GM23338 (cell line): ENCODE results near the gene DNMT1. TPM values are rescaled to one million over a fixed set of nuclear protein-coding genes. Genes with fewer than 3 reads are reported as not detected.

Experiments
- ATAC-seq: fragments of 200-7000 bp; cut with Tn5 transposase; 3 replicates; pipeline ENCODE4 v1.9.1; 2020
- DNase-seq: peaks from one replicate; pipeline ENCODE4 v3.0.0-alpha.2; 2015; ENCODE audit warnings: low spot score
- H2AFZ ChIP-seq: fragments of 200-600 bp; sonication (generic); 2 replicates; pipeline ENCODE4 v1.8.0; 2016; ENCODE audit warnings: antibody characterized with exemption, mild to moderate bottlenecking, moderate library complexity
- H3F3A ChIP-seq: fragments of 200-600 bp; sonication (generic); replicated peaks from 2 replicates; pipeline ENCODE4 v1.8.0; 2017; ENCODE audit warnings: antibody characterized with exemption, mixed run types, low read depth
- H3K27ac ChIP-seq: fragments of 200-600 bp; sonication (generic); 2 replicates; pipeline ENCODE4 v1.6.1; 2016; ENCODE audit warnings: low read depth
- H3K27me3 ChIP-seq: fragments of 200-600 bp; sonication (generic); 2 replicates; pipeline ENCODE4 v1.8.0; 2016; ENCODE audit warnings: mild to moderate bottlenecking, mixed run types, moderate library complexity; ENCODE audit not compliant: insufficient read depth
- H3K36me3 ChIP-seq: fragments of 200-600 bp; sonication (generic); 2 replicates; pipeline ENCODE4 v1.8.0; 2016; ENCODE audit warnings: mild to moderate bottlenecking; ENCODE audit not compliant: insufficient read depth
- H3K4me1 ChIP-seq: fragments of 200-600 bp; sonication (generic); 2 replicates; pipeline ENCODE4 v1.8.0; 2016; ENCODE audit warnings: mild to moderate bottlenecking, moderate library complexity; ENCODE audit not compliant: insufficient read depth
- H3K4me2 ChIP-seq: fragments of 200-600 bp; sonication (generic); 2 replicates; pipeline ENCODE4 v1.7.1; 2017; ENCODE audit warnings: mixed run types
- H3K4me3 ChIP-seq: fragments of 200-600 bp; sonication (generic); 2 replicates; pipeline ENCODE4 v1.6.1; 2016; ENCODE audit warnings: mixed run types
- H3K79me2 ChIP-seq: fragments of 200-600 bp; sonication (generic); replicated peaks from 2 replicates; pipeline ENCODE4 v1.8.0; 2017; ENCODE audit warnings: mild to moderate bottlenecking; ENCODE audit not compliant: insufficient read depth
- H3K9me2 ChIP-seq: fragments of 200-600 bp; sonication (generic); 2 replicates; pipeline ENCODE4 v1.8.0; 2017; ENCODE audit not compliant: insufficient read depth
- H4K20me1 ChIP-seq: fragments of 200-600 bp; sonication (generic); replicated peaks from 2 replicates; pipeline ENCODE4 v1.8.0; 2017; ENCODE audit warnings: mild to moderate bottlenecking; ENCODE audit not compliant: insufficient read depth
- H3K27ac Mint-ChIP-seq: 2 replicates; pipeline ENCODE4 v1.8.0; 2020; ENCODE audit warnings: inconsistent platforms, mild to moderate bottlenecking, moderate library complexity, mixed read lengths
- H3K27me3 Mint-ChIP-seq: 3 replicates; pipeline ENCODE4 v1.8.0; 2022; ENCODE audit warnings: low read depth, mild to moderate bottlenecking, moderate library complexity, mixed read lengths, inconsistent platforms; ENCODE audit not compliant: insufficient read depth, poor library complexity
- H3K36me3 Mint-ChIP-seq: 3 replicates; pipeline ENCODE4 v1.8.0; 2021; ENCODE audit warnings: low read depth, mild to moderate bottlenecking, inconsistent platforms, moderate library complexity, mixed read lengths
- H3K4me1 Mint-ChIP-seq: 3 replicates; pipeline ENCODE4 v1.8.0; 2020; ENCODE audit warnings: mild to moderate bottlenecking, inconsistent platforms, mixed read lengths
- H3K4me3 Mint-ChIP-seq: 3 replicates; pipeline ENCODE4 v1.8.0; 2021; ENCODE audit warnings: moderate library complexity, mild to moderate bottlenecking, inconsistent platforms, mixed read lengths
- H3K9me3 Mint-ChIP-seq: 3 replicates; pipeline ENCODE4 v1.8.0; 2020; ENCODE audit warnings: moderate library complexity, mild to moderate bottlenecking, inconsistent platforms, mixed read lengths
- CREB1 ChIP-seq: fragments of 250-450 bp; sonication (Bioruptor Pico); IDR thresholded peaks from 2 replicates; pipeline ENCODE4 v1.5.0; 2020; ENCODE audit warnings: low read depth, mild to moderate bottlenecking, moderate library complexity
- EZH2 ChIP-seq: fragments of 200-600 bp; sonication (generic); IDR thresholded peaks from one replicate; pipeline ENCODE4 v1.8.0; 2017; ENCODE audit warnings: antibody characterized with exemption, mild to moderate bottlenecking, low read depth; ENCODE audit not compliant: unreplicated experiment
- EZH2phosphoT487 ChIP-seq: fragments of 200-600 bp; sonication (generic); IDR thresholded peaks from one replicate; pipeline ENCODE4 v1.8.1; 2018; ENCODE audit warnings: antibody characterized with exemption; ENCODE audit not compliant: unreplicated experiment
- JUNB ChIP-seq: IDR thresholded peaks from one replicate; pipeline ENCODE4 v1.6.1; 2016; ENCODE audit warnings: antibody characterized with exemption; ENCODE audit not compliant: unreplicated experiment
- NANOG ChIP-seq: IDR thresholded peaks from 2 replicates; pipeline ENCODE4 v1.6.1; 2016; ENCODE audit warnings: antibody characterized with exemption, borderline replicate concordance
- POLR2AphosphoS5 ChIP-seq: IDR thresholded peaks from 2 replicates; pipeline ENCODE4 v1.6.1; 2016; ENCODE audit warnings: antibody characterized with exemption, low read depth
- STAT1 ChIP-seq: IDR thresholded peaks from one replicate; pipeline ENCODE4 v1.6.1; 2016; ENCODE audit warnings: antibody characterized with exemption; ENCODE audit not compliant: unreplicated experiment
- ZNF114 ChIP-seq: fragments of 250-450 bp; sonication (Bioruptor Pico); IDR thresholded peaks from 2 replicates; pipeline ENCODE4 v1.5.0; 2020; ENCODE audit warnings: mild to moderate bottlenecking, moderate library complexity
- ZNF331 ChIP-seq: fragments of 250-450 bp; sonication (Bioruptor Pico); IDR thresholded peaks from 2 replicates; pipeline ENCODE4 v1.5.0; 2020; ENCODE audit warnings: low read depth, mild to moderate bottlenecking, moderate library complexity
- polyA plus RNA-seq: library from polyadenylated mRNA; unstranded; fragments of >200 nt; fragmentation: Nextera tagmentation; extraction: Ambion mirVana; gene quantifications from 2 replicates; pipeline ENCODE4 v1.2.1, GENCODE V29; 2016
- total RNA-seq: library from RNA; depleted of rRNA; stranded (reverse); fragments of >200 nt; shearing (Covaris generic); gene quantifications from 2 replicates; pipeline ENCODE4 v1.2.3, GENCODE V29; 2014
- TF ChIP-seq, protein P1 (sequence below): fragments of 250-450 bp; sonication (Bioruptor Pico); IDR thresholded peaks from 2 replicates; pipeline ENCODE4 v1.5.0; 2020; ENCODE audit warnings: mild to moderate bottlenecking, moderate library complexity
- TF ChIP-seq, protein P2 (sequence below): IDR thresholded peaks from one replicate; pipeline ENCODE4 v1.6.1; 2018; ENCODE audit warnings: antibody characterized with exemption; ENCODE audit not compliant: unreplicated experiment
- TF ChIP-seq, protein P3 (sequence below), 2 experiments: fragments of 200-600 bp in 1 of 2; sonication (generic) in 1 of 2; conservative IDR thresholded peaks; 2 replicates each; pipeline versions ENCODE4 v1.5.1 to v1.6.1; 2016 to 2017; ENCODE audit warnings: antibody characterized with exemption in 2 of 2, low read depth in 2 of 2, mild to moderate bottlenecking in 2 of 2, moderate library complexity in 1 of 2

Gene DNMT1
- total and polyA plus RNA-seq, 2 experiments from 2014 or later, result 238 to 589 TPM

DNA sequence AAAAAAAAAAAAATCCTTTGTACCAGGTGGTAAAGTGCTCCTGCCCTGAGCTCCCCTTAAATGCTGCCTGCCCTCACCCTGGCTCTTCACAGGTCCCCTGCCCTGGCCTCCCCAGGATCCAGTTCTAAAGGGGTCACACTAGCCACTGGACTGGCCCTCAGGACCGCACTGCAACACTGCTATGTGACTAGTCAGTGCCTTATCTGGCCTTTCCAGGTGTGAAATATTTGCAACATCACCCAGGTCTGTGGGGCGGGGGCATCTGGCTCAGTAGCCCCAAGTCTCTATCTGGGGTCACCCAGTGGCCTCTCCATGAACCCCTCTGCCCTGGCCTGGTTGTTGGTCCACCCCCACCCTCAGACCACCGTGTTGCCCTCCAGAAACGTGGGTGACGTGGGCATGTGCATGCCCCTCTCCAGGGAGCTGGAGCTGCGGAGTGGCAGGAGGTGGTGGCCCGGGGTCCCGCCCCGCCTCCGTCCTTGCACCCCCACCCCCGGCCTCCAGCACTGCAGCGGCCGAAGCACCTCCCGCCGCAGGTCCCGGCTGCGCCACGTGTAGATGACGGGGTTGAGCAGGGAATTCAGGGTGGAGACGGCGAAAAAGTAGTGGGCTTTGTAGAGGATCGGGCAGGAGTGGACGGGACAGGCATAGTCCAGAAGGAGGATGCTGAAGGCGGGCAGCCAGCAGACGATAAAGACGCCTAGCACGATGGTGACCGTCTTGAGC lies 28.9 kb upstream of the DNMT1 start:
- H3K27ac ChIP-seq, result no peak overlapping the region
- H3K79me2 ChIP-seq, result no peaks in the 10 kb centered on the region; the same call in 1 of the 2 replicates
- ATAC-seq (no peak), DNase-seq (no peak)
- TF ChIP-seq, protein P1, sequence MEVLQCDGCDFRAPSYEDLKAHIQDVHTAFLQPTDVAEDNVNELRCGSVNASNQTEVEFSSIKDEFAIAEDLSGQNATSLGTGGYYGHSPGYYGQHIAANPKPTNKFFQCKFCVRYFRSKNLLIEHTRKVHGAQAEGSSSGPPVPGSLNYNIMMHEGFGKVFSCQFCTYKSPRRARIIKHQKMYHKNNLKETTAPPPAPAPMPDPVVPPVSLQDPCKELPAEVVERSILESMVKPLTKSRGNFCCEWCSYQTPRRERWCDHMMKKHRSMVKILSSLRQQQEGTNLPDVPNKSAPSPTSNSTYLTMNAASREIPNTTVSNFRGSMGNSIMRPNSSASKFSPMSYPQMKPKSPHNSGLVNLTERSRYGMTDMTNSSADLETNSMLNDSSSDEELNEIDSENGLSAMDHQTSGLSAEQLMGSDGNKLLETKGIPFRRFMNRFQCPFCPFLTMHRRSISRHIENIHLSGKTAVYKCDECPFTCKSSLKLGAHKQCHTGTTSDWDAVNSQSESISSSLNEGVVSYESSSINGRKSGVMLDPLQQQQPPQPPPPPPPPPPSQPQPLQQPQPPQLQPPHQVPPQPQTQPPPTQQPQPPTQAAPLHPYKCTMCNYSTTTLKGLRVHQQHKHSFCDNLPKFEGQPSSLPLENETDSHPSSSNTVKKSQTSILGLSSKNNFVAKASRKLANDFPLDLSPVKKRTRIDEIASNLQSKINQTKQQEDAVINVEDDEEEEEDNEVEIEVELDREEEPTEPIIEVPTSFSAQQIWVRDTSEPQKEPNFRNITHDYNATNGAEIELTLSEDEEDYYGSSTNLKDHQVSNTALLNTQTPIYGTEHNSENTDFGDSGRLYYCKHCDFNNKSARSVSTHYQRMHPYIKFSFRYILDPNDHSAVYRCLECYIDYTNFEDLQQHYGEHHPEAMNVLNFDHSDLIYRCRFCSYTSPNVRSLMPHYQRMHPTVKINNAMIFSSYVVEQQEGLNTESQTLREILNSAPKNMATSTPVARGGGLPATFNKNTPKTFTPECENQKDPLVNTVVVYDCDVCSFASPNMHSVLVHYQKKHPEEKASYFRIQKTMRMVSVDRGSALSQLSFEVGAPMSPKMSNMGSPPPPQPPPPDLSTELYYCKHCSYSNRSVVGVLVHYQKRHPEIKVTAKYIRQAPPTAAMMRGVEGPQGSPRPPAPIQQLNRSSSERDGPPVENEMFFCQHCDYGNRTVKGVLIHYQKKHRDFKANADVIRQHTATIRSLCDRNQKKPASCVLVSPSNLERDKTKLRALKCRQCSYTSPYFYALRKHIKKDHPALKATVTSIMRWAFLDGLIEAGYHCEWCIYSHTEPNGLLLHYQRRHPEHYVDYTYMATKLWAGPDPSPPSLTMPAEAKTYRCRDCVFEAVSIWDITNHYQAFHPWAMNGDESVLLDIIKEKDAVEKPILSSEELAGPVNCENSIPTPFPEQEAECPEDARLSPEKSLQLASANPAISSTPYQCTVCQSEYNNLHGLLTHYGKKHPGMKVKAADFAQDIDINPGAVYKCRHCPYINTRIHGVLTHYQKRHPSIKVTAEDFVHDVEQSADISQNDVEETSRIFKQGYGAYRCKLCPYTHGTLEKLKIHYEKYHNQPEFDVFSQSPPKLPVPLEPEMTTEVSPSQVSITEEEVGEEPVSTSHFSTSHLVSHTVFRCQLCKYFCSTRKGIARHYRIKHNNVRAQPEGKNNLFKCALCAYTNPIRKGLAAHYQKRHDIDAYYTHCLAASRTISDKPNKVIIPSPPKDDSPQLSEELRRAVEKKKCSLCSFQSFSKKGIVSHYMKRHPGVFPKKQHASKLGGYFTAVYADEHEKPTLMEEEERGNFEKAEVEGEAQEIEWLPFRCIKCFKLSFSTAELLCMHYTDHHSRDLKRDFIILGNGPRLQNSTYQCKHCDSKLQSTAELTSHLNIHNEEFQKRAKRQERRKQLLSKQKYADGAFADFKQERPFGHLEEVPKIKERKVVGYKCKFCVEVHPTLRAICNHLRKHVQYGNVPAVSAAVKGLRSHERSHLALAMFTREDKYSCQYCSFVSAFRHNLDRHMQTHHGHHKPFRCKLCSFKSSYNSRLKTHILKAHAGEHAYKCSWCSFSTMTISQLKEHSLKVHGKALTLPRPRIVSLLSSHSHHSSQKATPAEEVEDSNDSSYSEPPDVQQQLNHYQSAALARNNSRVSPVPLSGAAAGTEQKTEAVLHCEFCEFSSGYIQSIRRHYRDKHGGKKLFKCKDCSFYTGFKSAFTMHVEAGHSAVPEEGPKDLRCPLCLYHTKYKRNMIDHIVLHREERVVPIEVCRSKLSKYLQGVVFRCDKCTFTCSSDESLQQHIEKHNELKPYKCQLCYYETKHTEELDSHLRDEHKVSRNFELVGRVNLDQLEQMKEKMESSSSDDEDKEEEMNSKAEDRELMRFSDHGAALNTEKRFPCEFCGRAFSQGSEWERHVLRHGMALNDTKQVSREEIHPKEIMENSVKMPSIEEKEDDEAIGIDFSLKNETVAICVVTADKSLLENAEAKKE, result no peak
- TF ChIP-seq, protein P2, sequence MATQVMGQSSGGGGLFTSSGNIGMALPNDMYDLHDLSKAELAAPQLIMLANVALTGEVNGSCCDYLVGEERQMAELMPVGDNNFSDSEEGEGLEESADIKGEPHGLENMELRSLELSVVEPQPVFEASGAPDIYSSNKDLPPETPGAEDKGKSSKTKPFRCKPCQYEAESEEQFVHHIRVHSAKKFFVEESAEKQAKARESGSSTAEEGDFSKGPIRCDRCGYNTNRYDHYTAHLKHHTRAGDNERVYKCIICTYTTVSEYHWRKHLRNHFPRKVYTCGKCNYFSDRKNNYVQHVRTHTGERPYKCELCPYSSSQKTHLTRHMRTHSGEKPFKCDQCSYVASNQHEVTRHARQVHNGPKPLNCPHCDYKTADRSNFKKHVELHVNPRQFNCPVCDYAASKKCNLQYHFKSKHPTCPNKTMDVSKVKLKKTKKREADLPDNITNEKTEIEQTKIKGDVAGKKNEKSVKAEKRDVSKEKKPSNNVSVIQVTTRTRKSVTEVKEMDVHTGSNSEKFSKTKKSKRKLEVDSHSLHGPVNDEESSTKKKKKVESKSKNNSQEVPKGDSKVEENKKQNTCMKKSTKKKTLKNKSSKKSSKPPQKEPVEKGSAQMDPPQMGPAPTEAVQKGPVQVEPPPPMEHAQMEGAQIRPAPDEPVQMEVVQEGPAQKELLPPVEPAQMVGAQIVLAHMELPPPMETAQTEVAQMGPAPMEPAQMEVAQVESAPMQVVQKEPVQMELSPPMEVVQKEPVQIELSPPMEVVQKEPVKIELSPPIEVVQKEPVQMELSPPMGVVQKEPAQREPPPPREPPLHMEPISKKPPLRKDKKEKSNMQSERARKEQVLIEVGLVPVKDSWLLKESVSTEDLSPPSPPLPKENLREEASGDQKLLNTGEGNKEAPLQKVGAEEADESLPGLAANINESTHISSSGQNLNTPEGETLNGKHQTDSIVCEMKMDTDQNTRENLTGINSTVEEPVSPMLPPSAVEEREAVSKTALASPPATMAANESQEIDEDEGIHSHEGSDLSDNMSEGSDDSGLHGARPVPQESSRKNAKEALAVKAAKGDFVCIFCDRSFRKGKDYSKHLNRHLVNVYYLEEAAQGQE, result no peak
- TF ChIP-seq JUNB (no peak), EZH2 (no peak), EZH2phosphoT487 (no peak), ZNF114 (CRISPR knock-in tag) (no peak), CREB1 (CRISPR knock-in tag) (no peak), NANOG (no peak), ZNF331 (CRISPR knock-in tag) (no peak), POLR2AphosphoS5 (no peak), STAT1 (no peak)
- TF ChIP-seq, protein P3, sequence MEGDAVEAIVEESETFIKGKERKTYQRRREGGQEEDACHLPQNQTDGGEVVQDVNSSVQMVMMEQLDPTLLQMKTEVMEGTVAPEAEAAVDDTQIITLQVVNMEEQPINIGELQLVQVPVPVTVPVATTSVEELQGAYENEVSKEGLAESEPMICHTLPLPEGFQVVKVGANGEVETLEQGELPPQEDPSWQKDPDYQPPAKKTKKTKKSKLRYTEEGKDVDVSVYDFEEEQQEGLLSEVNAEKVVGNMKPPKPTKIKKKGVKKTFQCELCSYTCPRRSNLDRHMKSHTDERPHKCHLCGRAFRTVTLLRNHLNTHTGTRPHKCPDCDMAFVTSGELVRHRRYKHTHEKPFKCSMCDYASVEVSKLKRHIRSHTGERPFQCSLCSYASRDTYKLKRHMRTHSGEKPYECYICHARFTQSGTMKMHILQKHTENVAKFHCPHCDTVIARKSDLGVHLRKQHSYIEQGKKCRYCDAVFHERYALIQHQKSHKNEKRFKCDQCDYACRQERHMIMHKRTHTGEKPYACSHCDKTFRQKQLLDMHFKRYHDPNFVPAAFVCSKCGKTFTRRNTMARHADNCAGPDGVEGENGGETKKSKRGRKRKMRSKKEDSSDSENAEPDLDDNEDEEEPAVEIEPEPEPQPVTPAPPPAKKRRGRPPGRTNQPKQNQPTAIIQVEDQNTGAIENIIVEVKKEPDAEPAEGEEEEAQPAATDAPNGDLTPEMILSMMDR (conservative IDR thresholded peaks at IDR 0.05; ENCODE audit: low read depth in 2 of 2), result no peak
- peaks cover 24% of the 10 kb centered on the region for H3K4me1 Mint-ChIP-seq
- no peak overlapping the region for H2AFZ ChIP-seq
- H3K4me1 ChIP-seq, result no peaks in the 10 kb centered on the region
- H3K4me3 ChIP-seq, result no peak overlapping the region
- no peak overlapping the region for H3K4me3 Mint-ChIP-seq
- peaks cover 8% of the 10 kb centered on the region for H3K36me3 Mint-ChIP-seq
- H3K27me3 ChIP-seq, result no peaks in the 10 kb centered on the region
- no peaks in the 10 kb centered on the region; the same call in 1 of the 2 replicates for H3K9me2 ChIP-seq
- H4K20me1 ChIP-seq, result no peaks in the 10 kb centered on the region; the same call in 1 of the 2 replicates
- H3K27ac Mint-ChIP-seq, result peak overlapping the region; percentile 88; the same call in 1 of the 2 replicates
- no peaks in the 10 kb centered on the region for H3F3A ChIP-seq
- no peaks in the 10 kb centered on the region; the same call in 2 of the 3 replicates for H3K9me3 Mint-ChIP-seq
- H3K4me2 ChIP-seq, result no peak overlapping the region
- peaks cover 9% of the 10 kb centered on the region for H3K27me3 Mint-ChIP-seq
- no peaks in the 10 kb centered on the region for H3K36me3 ChIP-seq
